ENCODE data around the gene SDHAF2.
A peak's percentile ranks its signal among the peaks of the same experiment; 100 is the strongest.

Gene SDHAF2

GRCh38 chr11:61446211-61446651 is 16.3 kb downstream of the SDHAF2 start:
- Histone ChIP-seq H3K9me3 (ENCODE audit: low read length) (no peaks in the 10 kb centered on the region), H3F3A (ENCODE audit: insufficient read depth, low read length) (no peaks in the 10 kb centered on the region), H3K4me3 (ENCODE audit: low read depth, low read length, poor library complexity, severe bottlenecking) (no peak overlapping the region), H3K27ac (ENCODE audit: low read depth, low read length, poor library complexity, severe bottlenecking) (peak overlapping the region; percentile 10), H3K27me3 (ENCODE audit: insufficient read depth, low read length) (no peaks in the 10 kb centered on the region), H2AFZ (ENCODE audit: low read length) (no peak overlapping the region), H3K9ac (ENCODE audit: low read length) (no peak overlapping the region), H3K9me2 (ENCODE audit: low read depth, low read length) (no peaks in the 10 kb centered on the region), H3K79me2 (ENCODE audit: insufficient read depth, low read length) (no peaks in the 10 kb centered on the region; the same call in 1 of the 2 replicates), H3K4me1 (ENCODE audit: insufficient read depth, low read length, severe bottlenecking) (no peaks in the 10 kb centered on the region), H3K4me2 (ENCODE audit: low read length) (no peak overlapping the region), H4K20me1 (ENCODE audit: insufficient read depth, low read length) (no peaks in the 10 kb centered on the region), H3K36me3 (ENCODE audit: insufficient read depth, low read length) (peaks cover 86% of the 10 kb centered on the region)
- TF ChIP-seq EZH2 (IDR thresholded peaks at IDR 0.05; ENCODE audit: borderline replicate concordance, low read length) (no peak), CTCF (IDR thresholded peaks at IDR 0.05; ENCODE audit: low read length) (peak; percentile 95)

- no peak overlapping the region for H3K9ac ChIP-seq (ENCODE audit: low read length)
- H3K4me2 ChIP-seq (ENCODE audit: low read length) = no peak overlapping the region
- TF ChIP-seq EZH2 (IDR thresholded peaks at IDR 0.05; ENCODE audit: borderline replicate concordance, low read length) (no peak), CTCF (IDR thresholded peaks at IDR 0.05; ENCODE audit: low read length) (no peak)
- no peaks in the 10 kb centered on the region for H3K9me3 ChIP-seq (ENCODE audit: low read length)
- no peak overlapping the region for H3K27ac ChIP-seq (ENCODE audit: low read depth, low read length, poor library complexity, severe bottlenecking)
- H3F3A ChIP-seq (ENCODE audit: insufficient read depth, low read length) = no peaks in the 10 kb centered on the region
- no peaks in the 10 kb centered on the region for H3K4me1 ChIP-seq (ENCODE audit: insufficient read depth, low read length, severe bottlenecking)
- H3K36me3 ChIP-seq (ENCODE audit: insufficient read depth, low read length) = peaks cover 70% of the 10 kb centered on the region
- H3K4me3 ChIP-seq (ENCODE audit: low read depth, low read length, poor library complexity, severe bottlenecking) = no peak overlapping the region
- H3K27me3 ChIP-seq (ENCODE audit: insufficient read depth, low read length) = no peaks in the 10 kb centered on the region
- no peaks in the 10 kb centered on the region for H3K9me2 ChIP-seq (ENCODE audit: low read depth, low read length)
- no peak overlapping the region for H2AFZ ChIP-seq (ENCODE audit: low read length)
- H3K79me2 ChIP-seq (ENCODE audit: insufficient read depth, low read length) = no peaks in the 10 kb centered on the region
- H4K20me1 ChIP-seq (ENCODE audit: insufficient read depth, low read length) = no peaks in the 10 kb centered on the region
These were observed 18.0 kb downstream of the SDHAF2 start for GRCh38 chr11:61447601-61448551.

- TF ChIP-seq EZH2 (IDR thresholded peaks at IDR 0.05; ENCODE audit: borderline replicate concordance, low read length) = no peak
- no peak for TF ChIP-seq CTCF (IDR thresholded peaks at IDR 0.05; ENCODE audit: low read length)
- Histone ChIP-seq H3K4me2 (ENCODE audit: low read length) (no peak overlapping the region), H3K9me2 (ENCODE audit: low read depth, low read length) (no peaks in the 10 kb centered on the region), H3K4me1 (ENCODE audit: insufficient read depth, low read length, severe bottlenecking) (no peaks in the 10 kb centered on the region), H3K79me2 (ENCODE audit: insufficient read depth, low read length) (no peaks in the 10 kb centered on the region), H4K20me1 (ENCODE audit: insufficient read depth, low read length) (no peaks in the 10 kb centered on the region), H3K36me3 (ENCODE audit: insufficient read depth, low read length) (peaks cover 63% of the 10 kb centered on the region), H3K27ac (ENCODE audit: low read depth, low read length, poor library complexity, severe bottlenecking) (no peak overlapping the region), H3K9me3 (ENCODE audit: low read length) (no peaks in the 10 kb centered on the region), H3K4me3 (ENCODE audit: low read depth, low read length, poor library complexity, severe bottlenecking) (no peak overlapping the region), H3F3A (ENCODE audit: insufficient read depth, low read length) (no peaks in the 10 kb centered on the region), H3K9ac (ENCODE audit: low read length) (no peak overlapping the region), H2AFZ (ENCODE audit: low read length) (no peak overlapping the region), H3K27me3 (ENCODE audit: insufficient read depth, low read length) (no peaks in the 10 kb centered on the region)
These were observed 18.6 kb downstream of the SDHAF2 start for GRCh38 chr11:61448552-61448927.
